HFF-Myc (cell line): ENCODE results near the gene LRP2BP.
"Not testable (repeated sequence)": the region's sequence is repeated elsewhere in the genome, so short reads cannot be mapped to it uniquely, and the experiment has no call there.

Source experiments
- DNase-seq: peaks from one replicate; pipeline ENCODE4 v3.0.0-alpha.2; 2011; ENCODE audit warnings: low read depth; ENCODE audit errors: extremely low read depth
- H3K4me3 ChIP-seq: replicated peaks from 2 replicates; pipeline ENCODE4 v1.5.1; 2011; ENCODE audit warnings: low read depth, mild to moderate bottlenecking, control low read depth, low read length
- CTCF ChIP-seq: IDR thresholded peaks from 2 replicates; pipeline ENCODE4 v1.5.1; 2012; ENCODE audit warnings: mild to moderate bottlenecking, low read depth, low read length, control low read depth; ENCODE audit errors: missing control alignments

Gene LRP2BP

DNA sequence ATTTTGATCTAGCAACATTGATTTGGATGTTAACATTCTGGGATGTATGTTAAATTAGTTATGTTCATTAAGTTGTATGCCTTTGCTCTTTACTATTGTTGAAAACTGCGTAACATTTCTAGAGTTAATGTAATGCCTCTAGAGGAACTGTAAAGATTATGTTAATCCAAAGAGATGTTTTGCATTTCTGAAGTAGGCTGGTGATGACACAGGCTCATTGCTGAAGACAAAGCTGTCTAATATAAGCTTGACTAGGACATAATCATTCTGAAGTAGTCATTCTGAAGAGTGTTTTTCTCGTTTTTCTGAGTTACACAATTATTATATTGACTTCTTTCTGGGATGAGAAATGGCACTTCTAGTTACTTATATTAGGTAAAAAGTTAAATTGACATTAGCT, 72.9 kb downstream of the LRP2BP start:
- no peak for TF ChIP-seq CTCF
- no peak for DNase-seq
- no peak overlapping the region for H3K4me3 ChIP-seq

DNA sequence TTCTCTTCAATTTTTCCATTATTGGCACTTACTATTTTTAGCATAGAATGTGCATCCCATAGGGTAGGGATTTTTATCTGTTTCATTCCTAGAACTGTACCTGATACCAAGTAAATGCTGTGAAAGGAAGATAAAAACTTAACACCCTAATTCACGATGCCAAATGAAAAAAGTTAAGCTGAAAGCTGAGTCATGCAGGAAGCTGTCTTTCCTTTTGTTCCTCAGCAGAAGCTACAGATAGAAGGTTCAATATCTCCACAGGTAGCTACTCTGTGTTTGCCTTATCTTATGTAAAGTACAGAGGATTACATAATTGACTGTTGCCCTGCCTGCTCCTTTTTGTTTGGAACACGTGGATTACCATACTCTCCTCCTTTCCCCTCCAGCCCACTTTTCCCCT, 77.0 kb downstream of the LRP2BP start:
- H3K4me3 ChIP-seq = no peak overlapping the region
- DNase-seq = no peak
- no peak for TF ChIP-seq CTCF

GRCh38 chr4:185317880-185318279, 77.8 kb downstream of the LRP2BP start:
- no peak for TF ChIP-seq CTCF
- DNase-seq = no peak
- H3K4me3 ChIP-seq = no peak overlapping the region

DNA sequence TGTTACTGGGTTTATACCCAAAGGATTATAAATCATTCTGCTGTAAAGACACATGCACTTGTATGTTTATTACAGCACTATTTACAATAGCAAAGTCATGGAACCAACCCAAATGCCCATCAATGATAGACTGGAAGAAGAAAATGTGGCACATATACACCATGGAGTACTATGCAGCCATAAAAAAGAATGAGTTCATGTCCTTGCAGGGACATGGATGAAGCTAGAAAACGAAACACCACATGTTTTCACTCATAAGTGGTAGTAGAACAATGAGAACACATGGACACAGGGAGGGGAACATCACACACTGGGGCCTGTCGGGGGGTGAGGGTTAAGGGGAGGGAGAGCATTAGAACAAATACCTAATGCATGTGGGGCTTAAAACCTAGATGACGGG, 78.3 kb downstream of the LRP2BP start:
- DNase-seq, H3K4me3 ChIP-seq: not testable (repeated sequence)
